NCI-H1694 treated with DMSO at 0.1 percent for 48 hours (cell line): ENCODE data around the gene MPHOSPH6.
"Not testable (repeated sequence)": the region's sequence is repeated elsewhere in the genome, so short reads cannot be mapped to it uniquely, and the experiment has no call there.

Experiments
- DNase-seq: peaks from one replicate; lab custom pipeline; 2025; lab: John Stamatoyannopoulos, UW

Gene MPHOSPH6

GRCh38 chr16:82118749-82119148 is 51.3 kb downstream of the MPHOSPH6 start:
- no peak for DNase-seq

GRCh38 chr16:82116535-82116934 is 53.5 kb downstream of the MPHOSPH6 start:
- no peak for DNase-seq

- DNase-seq: no peak
Measured at GRCh38 chr16:82113741-82114140, 56.3 kb downstream of the MPHOSPH6 start.

- DNase-seq: no peak
Measured at GRCh38 chr16:82111944-82112343, 58.1 kb downstream of the MPHOSPH6 start.

- DNase-seq: not testable (repeated sequence)
Measured at GRCh38 chr16:82109266-82109665, 60.8 kb downstream of the MPHOSPH6 start.

- DNase-seq: no peak
Measured at GRCh38 chr16:82108774-82109173, 61.2 kb downstream of the MPHOSPH6 start.

- DNase-seq: no peak
Measured at GRCh38 chr16:82108100-82108499, 61.9 kb downstream of the MPHOSPH6 start.

GRCh38 chr16:82105107-82105506 is 64.9 kb downstream of the MPHOSPH6 start:
- DNase-seq: no peak
